Kidney epithelial cell (primary cell): ENCODE measurements around the gene COLGALT1. TPM values are rescaled to one million over a fixed set of nuclear protein-coding genes. Genes with fewer than 3 reads are reported as not detected.

Experiments
- DNase-seq: peaks from one replicate; pipeline ENCODE4 v3.0.0-alpha.2; 2010; ENCODE audit warnings: low read depth
- H3K27me3 ChIP-seq: 2 replicates; pipeline ENCODE4 v1.6.0; 2011; ENCODE audit warnings: low read length; ENCODE audit not compliant: control insufficient read depth, insufficient read depth
- H3K36me3 ChIP-seq: 2 replicates; pipeline ENCODE4 v1.5.1; 2011; ENCODE audit warnings: low read length; ENCODE audit not compliant: control insufficient read depth, insufficient read depth
- H3K4me3 ChIP-seq: 2 replicates; pipeline ENCODE4 v1.5.1; 2011; ENCODE audit warnings: low read depth, mild to moderate bottlenecking, control low read depth, low read length
- total RNA-seq: library from RNA; depleted of rRNA; stranded (reverse); fragments of >200 nt; gene quantifications from 2 replicates; pipeline ENCODE4 v1.2.3, GENCODE V29; 2015
- TF ChIP-seq, protein P1 (sequence below): IDR thresholded peaks from 2 replicates; pipeline ENCODE4 v1.5.1; 2011; ENCODE audit warnings: mild to moderate bottlenecking, moderate library complexity, low read length, control low read depth, inconsistent platforms; ENCODE audit not compliant: insufficient read depth, poor library complexity, severe bottlenecking

COLGALT1 gene
- total RNA-seq, 1 donor from 2014 or later = 68.4 TPM

DNA sequence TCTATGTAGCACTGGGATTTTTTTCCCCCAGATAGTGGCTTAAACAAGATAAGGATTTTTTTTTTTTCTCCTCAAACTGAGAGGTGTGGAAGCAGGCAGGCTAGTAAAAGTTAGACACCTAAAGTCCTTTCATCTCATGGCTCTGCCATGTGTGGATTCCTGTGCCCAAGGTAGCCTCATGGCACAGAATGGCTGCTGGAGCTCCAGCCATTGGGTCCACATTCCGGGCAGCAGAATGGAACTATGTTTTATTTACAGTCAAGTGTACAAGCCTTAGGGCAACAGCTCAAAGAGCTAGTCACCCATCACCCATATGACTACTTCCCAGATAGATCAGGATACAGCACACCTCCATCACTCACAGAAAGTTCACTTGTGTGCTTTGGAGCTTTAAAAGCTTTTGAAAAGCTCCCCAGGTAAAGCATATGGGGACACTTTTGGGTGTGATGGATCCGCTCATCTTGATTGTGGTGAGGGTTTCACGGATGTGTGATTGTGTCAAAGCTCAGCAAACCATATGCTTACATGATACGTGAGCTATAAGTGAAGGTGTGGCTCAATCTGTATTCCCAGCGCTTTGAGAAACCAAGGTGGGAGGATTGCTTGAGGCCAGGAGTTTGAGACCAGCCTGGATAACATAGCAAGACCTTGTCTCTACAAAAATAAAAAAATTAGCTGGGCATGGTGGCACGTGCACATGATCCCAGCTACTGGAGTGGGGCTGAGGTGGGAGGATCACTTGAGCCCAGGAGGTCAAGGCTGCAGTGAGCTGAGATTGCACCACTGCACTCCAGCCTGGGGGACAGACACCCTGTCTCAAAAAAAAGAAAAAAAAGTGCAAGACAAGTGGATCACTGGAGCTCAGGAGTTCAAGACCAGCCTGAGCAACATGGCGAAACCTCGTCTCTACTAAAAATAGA is 25.9 kb upstream of the COLGALT1 start:
- DNase-seq = no peak
- H3K27me3 ChIP-seq = peaks cover 3% of the 10 kb centered on the region
- TF ChIP-seq, protein P1, sequence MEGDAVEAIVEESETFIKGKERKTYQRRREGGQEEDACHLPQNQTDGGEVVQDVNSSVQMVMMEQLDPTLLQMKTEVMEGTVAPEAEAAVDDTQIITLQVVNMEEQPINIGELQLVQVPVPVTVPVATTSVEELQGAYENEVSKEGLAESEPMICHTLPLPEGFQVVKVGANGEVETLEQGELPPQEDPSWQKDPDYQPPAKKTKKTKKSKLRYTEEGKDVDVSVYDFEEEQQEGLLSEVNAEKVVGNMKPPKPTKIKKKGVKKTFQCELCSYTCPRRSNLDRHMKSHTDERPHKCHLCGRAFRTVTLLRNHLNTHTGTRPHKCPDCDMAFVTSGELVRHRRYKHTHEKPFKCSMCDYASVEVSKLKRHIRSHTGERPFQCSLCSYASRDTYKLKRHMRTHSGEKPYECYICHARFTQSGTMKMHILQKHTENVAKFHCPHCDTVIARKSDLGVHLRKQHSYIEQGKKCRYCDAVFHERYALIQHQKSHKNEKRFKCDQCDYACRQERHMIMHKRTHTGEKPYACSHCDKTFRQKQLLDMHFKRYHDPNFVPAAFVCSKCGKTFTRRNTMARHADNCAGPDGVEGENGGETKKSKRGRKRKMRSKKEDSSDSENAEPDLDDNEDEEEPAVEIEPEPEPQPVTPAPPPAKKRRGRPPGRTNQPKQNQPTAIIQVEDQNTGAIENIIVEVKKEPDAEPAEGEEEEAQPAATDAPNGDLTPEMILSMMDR = no peak
- H3K36me3 ChIP-seq = no peaks in the 10 kb centered on the region
- no peak overlapping the region for H3K4me3 ChIP-seq

DNA sequence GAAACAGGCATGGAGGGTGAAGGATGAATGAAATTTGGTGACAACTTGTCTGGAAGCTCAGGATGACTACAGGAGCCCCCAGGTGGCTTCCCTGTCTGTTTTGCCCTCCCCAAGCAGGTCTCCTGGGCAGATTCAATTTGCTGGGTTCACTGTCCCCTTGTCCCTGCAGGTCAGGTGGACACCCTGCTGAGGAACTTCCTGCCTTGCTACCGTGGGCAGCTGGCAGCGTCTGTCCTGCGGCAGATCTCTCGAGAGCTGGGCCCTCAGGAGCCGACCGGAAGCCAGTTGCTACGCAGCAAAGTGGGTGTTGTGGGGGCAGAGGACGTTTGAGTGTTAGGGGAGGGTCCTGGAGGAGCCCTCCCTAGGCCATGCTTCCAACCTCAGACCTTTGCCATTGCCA is 24.9 kb upstream of the COLGALT1 start:
- no peak for DNase-seq
- Histone ChIP-seq H3K27me3 (peaks cover 3% of the 10 kb centered on the region), H3K36me3 (no peaks in the 10 kb centered on the region), H3K4me3 (no peak overlapping the region)
- TF ChIP-seq, protein P1 = no peak

DNA sequence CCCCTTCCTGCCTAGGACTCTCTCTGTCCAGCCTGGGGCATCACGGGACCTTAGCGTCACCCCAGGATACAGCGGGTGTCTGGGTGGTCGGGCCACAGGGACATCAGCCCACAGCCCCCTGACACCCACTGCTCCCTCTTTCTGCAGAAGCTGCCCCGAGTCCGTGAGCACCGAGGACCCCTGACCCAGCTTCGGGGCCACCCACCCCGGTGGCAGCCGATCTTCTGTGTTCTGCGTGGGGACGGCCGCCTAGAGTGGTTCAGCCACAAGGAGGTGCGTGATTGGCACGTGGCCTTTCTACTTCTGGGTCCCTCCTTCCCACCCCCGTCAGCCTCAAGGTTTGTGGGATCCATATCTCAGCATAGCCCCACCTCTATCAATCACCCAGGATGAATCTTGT is 23.3 kb upstream of the COLGALT1 start:
- TF ChIP-seq, protein P1 = no peak
- H3K27me3 ChIP-seq = peaks cover 6% of the 10 kb centered on the region
- H3K36me3 ChIP-seq = no peaks in the 10 kb centered on the region
- no peak for DNase-seq
- no peak overlapping the region for H3K4me3 ChIP-seq

DNA sequence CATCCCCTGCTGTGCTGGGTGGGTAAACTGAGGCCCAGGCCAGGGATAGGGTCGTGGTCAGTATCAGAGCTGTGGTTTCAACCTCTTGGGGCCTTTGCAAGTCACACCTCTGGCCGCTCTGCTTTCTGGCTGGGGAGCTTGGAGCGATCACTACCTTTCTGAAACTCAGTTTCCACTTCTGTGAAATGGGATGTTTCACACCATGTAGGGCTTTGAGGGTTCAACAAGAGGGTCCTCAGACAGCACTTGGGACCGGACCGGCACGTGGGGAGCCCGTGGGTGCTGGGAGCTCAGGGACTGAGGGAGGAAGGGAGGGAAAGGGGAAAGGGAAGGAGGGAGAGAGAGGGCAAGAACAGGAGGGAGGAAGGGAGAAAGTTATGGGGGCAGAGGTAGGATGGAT is 22.9 kb upstream of the COLGALT1 start:
- TF ChIP-seq, protein P1 = no peak
- no peak for DNase-seq

DNA sequence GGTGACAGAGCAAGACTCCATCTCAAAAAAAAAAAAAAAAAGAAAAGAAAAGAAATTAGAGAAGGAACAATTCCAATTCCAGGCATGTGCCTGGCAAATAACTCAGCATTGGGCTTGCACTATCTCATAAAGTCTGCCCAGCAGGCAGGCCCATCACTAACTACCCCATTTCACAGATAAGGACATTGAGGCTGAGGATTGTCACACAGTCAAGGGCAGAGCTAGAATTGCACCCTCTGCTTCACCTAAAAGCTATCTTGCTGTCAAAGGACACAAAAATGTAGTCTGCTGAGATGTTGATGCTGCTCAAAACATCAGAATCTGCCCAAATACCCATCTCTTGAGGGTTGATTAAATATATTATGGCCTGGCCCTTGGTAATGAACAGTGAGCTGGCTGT is 20.7 kb upstream of the COLGALT1 start:
- TF ChIP-seq, protein P1 = no peak
- DNase-seq = no peak
- Histone ChIP-seq H3K27me3 (peaks cover 20% of the 10 kb centered on the region), H3K36me3 (no peaks in the 10 kb centered on the region), H3K4me3 (no peak overlapping the region)

More for the DNA sequence above, 22.9 kb upstream of the COLGALT1 start:
- Histone ChIP-seq H3K36me3 (no peaks in the 10 kb centered on the region), H3K27me3 (peaks cover 6% of the 10 kb centered on the region), H3K4me3 (no peak overlapping the region)
